GM19025 (cell line): ENCODE data around the gene BTNL9.
"Not testable (repeated sequence)": the region's sequence is repeated elsewhere in the genome, so short reads cannot be mapped to it uniquely, and the experiment has no call there.

Experiments
- ATAC-seq: cut with Tn5 transposase; IDR thresholded peaks from one replicate; pipeline ENCODE4 v1.9.1; 2021; ENCODE audit warnings: mild to moderate bottlenecking, low read depth, moderate library complexity; ENCODE audit not compliant: unreplicated experiment

The BTNL9 gene

GRCh38 chr5:181059297-181060230 is 19.5 kb downstream of the BTNL9 start:
- ATAC-seq, result no peak

GRCh38 chr5:181060231-181060590 is 20.1 kb downstream of the BTNL9 start:
- no peak for ATAC-seq

- no peak for ATAC-seq
Observed at GRCh38 chr5:181060924-181061323, 20.9 kb downstream of the BTNL9 start.

GRCh38 chr5:181061645-181062044 is 21.6 kb downstream of the BTNL9 start:
- no peak for ATAC-seq

- ATAC-seq, result no peak
Observed at GRCh38 chr5:181062631-181063030, 22.6 kb downstream of the BTNL9 start.

- ATAC-seq, result no peak
Observed at GRCh38 chr5:181063514-181063913, 23.4 kb downstream of the BTNL9 start.

GRCh38 chr5:181064987-181065386 is 24.9 kb downstream of the BTNL9 start:
- no peak for ATAC-seq

GRCh38 chr5:181069767-181070491 is 29.9 kb downstream of the BTNL9 start:
- ATAC-seq, result no peak

- no peak for ATAC-seq
Observed at GRCh38 chr5:181070523-181070922, 30.5 kb downstream of the BTNL9 start.

GRCh38 chr5:181071257-181071656 is 31.2 kb downstream of the BTNL9 start:
- ATAC-seq, result no peak

- no peak for ATAC-seq
Observed at GRCh38 chr5:181076920-181077319, 36.9 kb downstream of the BTNL9 start.

- ATAC-seq, result no peak
Observed at GRCh38 chr5:181081989-181082388, 41.9 kb downstream of the BTNL9 start.

- ATAC-seq, result no peak
Observed at GRCh38 chr5:181084621-181085195, 44.6 kb downstream of the BTNL9 start.

GRCh38 chr5:181086026-181086883 is 46.2 kb downstream of the BTNL9 start:
- no peak for ATAC-seq

- no peak for ATAC-seq
Observed at GRCh38 chr5:181086884-181087205, 46.8 kb downstream of the BTNL9 start.

- no peak for ATAC-seq
Observed at GRCh38 chr5:181087309-181087708, 47.2 kb downstream of the BTNL9 start.

GRCh38 chr5:181088289-181088688 is 48.2 kb downstream of the BTNL9 start:
- ATAC-seq, result no peak

GRCh38 chr5:181092428-181092827 is 52.4 kb downstream of the BTNL9 start:
- ATAC-seq, result no peak

- ATAC-seq, result not testable (repeated sequence)
Observed at GRCh38 chr5:181095162-181095561, 55.1 kb downstream of the BTNL9 start.

GRCh38 chr5:181096721-181097382 is 56.8 kb downstream of the BTNL9 start:
- not testable (repeated sequence) for ATAC-seq
